Sciatic nerve (tissue), 2 donors: ENCODE measurements around the gene MED27. TPM values are rescaled to one million over a fixed set of nuclear protein-coding genes. Genes with fewer than 3 reads are reported as not detected.
"Not testable (repeated sequence)": the region's sequence is repeated elsewhere in the genome, so short reads cannot be mapped to it uniquely, and the experiment has no call there.

Experiments used
- ATAC-seq: fragments of 200-7000 bp; cut with Tn5 transposase; one replicate; pipeline ENCODE4 v1.9.1; 2020; ENCODE audit warnings: mild to moderate bottlenecking, moderate library complexity
- DNase-seq: peaks from one replicate; pipeline ENCODE4 v3.0.0-alpha.2; 2020; ENCODE audit warnings: low spot score
- intact Hi-C: fragments of 100-400 bp; cut with DNase I; formaldehyde crosslinking; loops from one replicate; pipeline ENCODE4 v1.14.2; 2022
- total RNA-seq: library from RNA; stranded (reverse); fragmentation: NEBNext Ultra II Directional; extraction: Animal tissue kit (Norgen Biotek cat#: 25700); gene quantifications from one replicate; pipeline ENCODE4 v1.2.1, GENCODE V29; 2021
- donor health status: DM: no; HTN: no; CAD: no.
- donor health status: DM: no; HTN: no; CAD: no.

Gene MED27
- total RNA-seq, 1 donor from 2014 or later = 15.9 TPM

GRCh38 chr9:132078699-132079356 lies 839 bp downstream of the MED27 start:
- peak; percentile 20 for ATAC-seq
- no peak for DNase-seq
- intact Hi-C loops = no loop called here

GRCh38 chr9:132077881-132078698 lies 1.6 kb downstream of the MED27 start:
- no peak for DNase-seq
- ATAC-seq = no peak
- intact Hi-C loops = no loop called here

- intact Hi-C loops = no loop called here
- DNase-seq (no peak), ATAC-seq (no peak)
These were observed 3.8 kb downstream of the MED27 start for GRCh38 chr9:132075853-132076252.

- intact Hi-C loops = no loop called here
- DNase-seq (no peak), ATAC-seq (no peak)
These were observed 4.9 kb downstream of the MED27 start for GRCh38 chr9:132074736-132075135.

- intact Hi-C loops = no loop called here
- no peak for DNase-seq
- ATAC-seq = no peak
These were observed 7.7 kb downstream of the MED27 start for GRCh38 chr9:132071847-132072507.

- intact Hi-C loops = no loop called here
- ATAC-seq (no peak), DNase-seq (no peak)
These were observed 10.4 kb downstream of the MED27 start for GRCh38 chr9:132069046-132069898.

GRCh38 chr9:132068605-132069004 lies 11.1 kb downstream of the MED27 start:
- intact Hi-C loops = no loop called here
- DNase-seq (no peak), ATAC-seq (no peak)

- intact Hi-C loops = no loop called here
- DNase-seq (no peak), ATAC-seq (no peak)
These were observed 13.2 kb downstream of the MED27 start for GRCh38 chr9:132066511-132066910.

GRCh38 chr9:132066057-132066456 lies 13.6 kb downstream of the MED27 start:
- no peak for ATAC-seq
- intact Hi-C loops = no loop called here
- DNase-seq = no peak

- no peak for ATAC-seq
- intact Hi-C loops = no loop called here
These were observed 16.4 kb downstream of the MED27 start for GRCh38 chr9:132063281-132063680.

GRCh38 chr9:132062806-132063205 lies 16.9 kb downstream of the MED27 start:
- no peak for ATAC-seq
- DNase-seq = no peak
- intact Hi-C loops = no loop called here

More at GRCh38 chr9:132063281-132063680, 16.4 kb downstream of the MED27 start:
- no peak for DNase-seq

- intact Hi-C loops = no loop called here
- ATAC-seq (no peak), DNase-seq (no peak)
These were observed 18.1 kb downstream of the MED27 start for GRCh38 chr9:132061526-132061925.

- DNase-seq (no peak), ATAC-seq (no peak)
- intact Hi-C loops = no loop called here
These were observed 20.3 kb downstream of the MED27 start for GRCh38 chr9:132059361-132059760.

GRCh38 chr9:132058226-132058625 lies 21.4 kb downstream of the MED27 start:
- ATAC-seq, intact Hi-C loops, DNase-seq: not testable (repeated sequence)

GRCh38 chr9:132056717-132057560 lies 22.7 kb downstream of the MED27 start:
- ATAC-seq (no peak), DNase-seq (no peak)
- intact Hi-C loops = no loop called here

GRCh38 chr9:132055756-132056155 lies 23.9 kb downstream of the MED27 start:
- intact Hi-C loops = no loop called here
- no peak for DNase-seq
- ATAC-seq = no peak

- intact Hi-C loops = no loop called here
- DNase-seq (no peak), ATAC-seq (no peak)
These were observed 25.6 kb downstream of the MED27 start for GRCh38 chr9:132054024-132054423.

GRCh38 chr9:132049900-132050299 lies 29.8 kb downstream of the MED27 start:
- no peak for ATAC-seq
- no peak for DNase-seq
- intact Hi-C loops = no loop called here
